HG02678 (cell line): ENCODE data around the gene TINAGL1.

Experiments used
- ATAC-seq: cut with Tn5 transposase; IDR thresholded peaks from one replicate; pipeline ENCODE4 v1.9.1; 2021; ENCODE audit warnings: mild to moderate bottlenecking, moderate library complexity; ENCODE audit not compliant: unreplicated experiment

The TINAGL1 gene

GRCh38 chr1:31576201-31576669, at the start of gene TINAGL1:
TINAGL1 (plus strand) TSS chr1:31576515; CDS start chr1:31577149, 634 bp downstream.
- no peak for ATAC-seq

DNA sequence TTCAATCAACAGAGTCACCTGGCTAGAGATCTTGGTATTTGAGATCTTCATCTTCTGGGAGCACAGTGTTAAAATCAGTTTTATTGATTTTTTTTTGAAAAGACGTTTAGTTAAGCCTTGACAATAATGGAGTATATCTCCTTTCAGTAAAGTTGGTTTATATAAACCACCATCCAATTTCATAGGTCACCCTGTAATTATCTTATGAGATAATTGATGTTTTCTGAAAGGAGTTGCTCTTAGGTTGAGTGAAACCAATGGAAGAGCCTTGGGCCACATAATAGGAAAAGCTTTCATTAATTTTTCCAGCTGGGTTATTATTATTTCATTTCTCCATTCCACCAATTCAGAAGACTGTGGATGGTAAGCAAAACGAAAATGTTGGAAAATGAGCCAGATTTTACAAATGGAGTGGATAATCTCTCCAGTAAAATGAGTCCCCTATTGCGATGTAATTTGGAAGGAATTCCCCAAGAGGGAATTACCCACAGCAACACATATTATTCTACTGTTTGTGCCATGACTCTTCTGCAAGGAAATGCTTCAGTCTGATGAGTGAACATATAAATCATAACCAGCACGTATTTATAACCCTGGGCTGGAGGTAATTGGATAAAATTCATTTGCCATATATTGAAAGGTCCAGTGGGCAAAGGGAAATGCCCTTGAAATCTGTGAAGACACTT, 46.2 kb upstream of the TINAGL1 start:
- ATAC-seq: no peak

DNA sequence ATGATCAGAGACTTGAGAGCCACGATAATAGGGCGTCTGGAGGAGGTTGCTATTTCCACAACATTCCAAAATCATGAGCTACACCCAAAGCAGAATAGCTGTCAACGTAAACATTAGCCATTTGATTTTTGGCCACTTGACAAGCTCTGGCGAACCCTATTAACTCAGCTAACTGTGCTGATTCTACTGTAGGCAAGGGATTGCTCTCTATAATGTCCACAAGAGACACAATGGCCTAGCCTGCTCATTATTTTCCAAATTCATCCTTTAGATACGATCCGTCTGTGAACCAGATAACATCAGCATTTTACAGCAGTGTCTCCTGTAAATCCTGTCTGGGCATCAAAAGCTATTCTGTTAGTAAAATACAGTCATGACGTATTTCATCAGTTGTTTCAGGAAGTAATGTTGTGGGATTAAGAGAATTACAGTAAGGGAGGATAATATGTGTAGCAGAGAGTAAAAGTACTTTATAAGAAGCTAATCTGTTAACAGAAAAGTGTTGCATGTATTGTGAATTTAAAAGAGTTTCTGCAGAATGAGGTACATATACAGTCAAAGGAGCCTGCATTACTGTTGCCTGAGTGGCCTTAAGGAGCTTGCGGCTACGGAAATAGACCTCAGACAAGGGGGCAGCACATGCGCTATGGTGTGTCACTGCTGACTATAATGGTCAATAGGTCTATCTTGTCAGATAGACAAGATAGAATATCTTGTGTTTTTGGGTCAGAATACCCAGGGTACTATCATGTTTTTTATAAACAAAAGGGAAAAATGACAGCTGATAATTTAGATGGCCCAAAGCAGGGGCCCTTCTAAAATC, 44.9 kb upstream of the TINAGL1 start:
- no peak for ATAC-seq

DNA sequence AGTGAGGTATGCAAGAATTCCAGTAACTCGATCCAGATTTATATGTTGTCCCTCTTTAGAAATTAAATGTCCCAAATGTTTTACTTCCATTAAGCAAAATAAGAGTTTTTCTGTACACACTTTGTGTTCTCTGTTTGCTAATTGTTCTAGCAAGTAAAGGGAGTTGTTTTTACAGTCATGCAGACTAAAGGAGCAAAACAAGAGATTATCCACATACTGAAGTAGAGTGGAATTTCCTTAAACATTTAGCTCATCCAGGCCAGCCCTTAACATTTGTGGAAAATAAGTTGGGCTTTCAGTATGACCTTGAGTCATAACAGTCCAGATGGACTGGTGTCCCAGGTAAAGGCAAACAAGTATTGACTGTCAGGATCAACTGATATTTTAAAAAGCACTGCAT, 44.1 kb upstream of the TINAGL1 start:
- ATAC-seq: no peak

GRCh38 chr1:31535561-31535960, 40.8 kb upstream of the TINAGL1 start:
- ATAC-seq: no peak

DNA sequence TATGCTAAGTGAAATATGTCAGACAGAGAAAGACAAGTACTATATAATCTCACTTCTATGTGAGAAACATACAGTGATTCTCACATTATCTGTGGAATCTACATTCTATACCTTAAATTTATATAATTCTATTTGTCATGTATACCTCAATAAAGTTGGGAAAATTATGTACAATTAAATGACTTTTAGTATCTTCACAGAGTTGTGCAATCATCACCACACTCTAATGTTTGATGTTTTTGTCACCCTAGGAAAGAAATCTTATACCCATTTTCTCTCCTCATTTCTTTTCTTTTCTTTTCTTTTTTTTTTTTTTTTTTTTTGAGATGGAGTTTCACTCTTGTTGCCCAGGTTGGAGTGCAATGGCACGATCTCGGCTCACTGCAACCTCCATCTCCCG, 37.0 kb upstream of the TINAGL1 start:
- no peak for ATAC-seq

GRCh38 chr1:31541194-31541593, 35.1 kb upstream of the TINAGL1 start:
- no peak for ATAC-seq

DNA sequence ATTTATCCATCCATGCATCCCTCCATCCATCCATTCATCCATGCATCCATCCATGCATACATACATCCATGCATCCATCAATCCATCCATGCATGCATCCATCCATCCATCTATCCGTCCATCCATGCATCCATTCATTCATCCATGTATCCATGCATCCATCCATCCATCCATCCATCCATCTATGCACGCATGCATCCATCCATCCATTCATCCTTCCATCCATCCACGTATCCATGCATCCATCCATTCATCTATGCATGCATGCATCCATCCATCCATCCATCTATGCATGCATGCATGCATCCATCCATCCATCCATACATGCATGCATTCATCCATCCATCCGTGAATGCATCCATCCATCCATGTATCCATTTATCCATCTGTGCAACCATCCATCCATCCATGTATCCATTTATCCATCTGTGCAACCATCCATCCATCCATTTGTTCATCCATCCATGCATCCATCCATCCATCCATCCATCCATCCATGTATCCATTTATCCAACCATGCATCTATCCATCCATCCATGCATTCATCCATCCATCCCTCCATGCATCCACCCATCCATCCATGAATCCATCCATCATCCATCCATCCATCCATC, 30.3 kb upstream of the TINAGL1 start:
- no peak for ATAC-seq

GRCh38 chr1:31548534-31548906, 27.8 kb upstream of the TINAGL1 start:
- ATAC-seq: no peak

GRCh38 chr1:31548907-31549808, 27.2 kb upstream of the TINAGL1 start:
- ATAC-seq: peak; percentile 74

GRCh38 chr1:31549809-31550620, 26.3 kb upstream of the TINAGL1 start:
- no peak for ATAC-seq

DNA sequence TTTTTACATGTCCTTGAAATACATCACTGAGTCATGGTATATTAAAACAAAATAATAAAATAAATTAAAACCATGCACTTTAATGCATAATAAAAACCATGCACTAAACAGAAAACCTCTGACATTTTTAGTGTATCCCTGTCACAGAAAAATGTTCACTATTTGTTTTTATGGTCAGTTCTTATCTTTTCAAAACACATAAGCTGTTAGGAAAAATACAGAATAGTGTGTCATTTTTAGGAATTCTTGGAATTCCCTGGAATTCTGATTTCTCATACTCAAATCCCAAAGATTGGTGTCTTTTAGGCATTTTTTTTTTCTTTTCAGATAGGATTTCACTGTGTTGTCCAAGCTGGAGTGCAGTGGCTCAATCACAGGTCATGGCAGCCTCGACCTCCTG, 25.1 kb upstream of the TINAGL1 start:
- no peak for ATAC-seq

DNA sequence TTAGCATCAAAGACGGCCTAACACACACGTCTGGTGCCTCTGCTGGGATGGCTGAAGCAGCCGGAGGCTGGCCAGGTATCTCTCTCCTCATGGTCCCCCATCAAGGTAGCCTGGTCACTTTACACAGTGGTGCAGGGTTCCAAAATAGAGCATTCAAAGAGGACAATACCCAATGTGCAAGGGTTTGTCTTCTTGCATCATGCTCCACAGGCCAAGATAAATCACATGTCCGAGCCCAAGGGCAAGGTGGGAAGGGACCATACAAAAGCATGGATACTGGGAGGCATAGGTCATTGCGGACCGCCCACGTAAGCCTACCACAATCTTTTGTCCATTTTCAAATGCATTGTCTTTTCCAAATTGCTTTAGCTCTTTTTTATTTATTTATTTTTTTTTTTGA, 23.8 kb upstream of the TINAGL1 start:
- no peak for ATAC-seq

- no peak for ATAC-seq
These were observed 19.8 kb upstream of the TINAGL1 start for GRCh38 chr1:31556481-31557006.

- ATAC-seq: no peak
These were observed 16.6 kb upstream of the TINAGL1 start for GRCh38 chr1:31559715-31560114.

DNA sequence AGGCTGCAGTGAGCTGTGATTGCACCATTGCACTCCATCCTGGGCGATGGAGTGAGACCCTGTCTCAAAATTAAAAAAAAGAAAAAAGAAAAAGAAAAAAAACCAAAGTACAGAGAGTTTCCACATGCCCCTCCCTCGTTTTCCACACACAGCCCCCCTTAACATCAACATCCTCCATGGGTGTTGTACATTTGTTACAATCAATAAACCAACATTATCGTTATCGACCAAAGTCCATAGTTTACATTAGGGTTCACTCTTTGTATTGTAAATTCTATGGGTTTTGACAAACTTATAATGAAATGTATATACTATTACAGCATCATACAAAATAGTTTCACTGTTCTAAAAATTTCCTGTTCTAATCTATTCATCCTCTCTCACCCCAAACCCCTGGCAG, 15.9 kb upstream of the TINAGL1 start:
- no peak for ATAC-seq

DNA sequence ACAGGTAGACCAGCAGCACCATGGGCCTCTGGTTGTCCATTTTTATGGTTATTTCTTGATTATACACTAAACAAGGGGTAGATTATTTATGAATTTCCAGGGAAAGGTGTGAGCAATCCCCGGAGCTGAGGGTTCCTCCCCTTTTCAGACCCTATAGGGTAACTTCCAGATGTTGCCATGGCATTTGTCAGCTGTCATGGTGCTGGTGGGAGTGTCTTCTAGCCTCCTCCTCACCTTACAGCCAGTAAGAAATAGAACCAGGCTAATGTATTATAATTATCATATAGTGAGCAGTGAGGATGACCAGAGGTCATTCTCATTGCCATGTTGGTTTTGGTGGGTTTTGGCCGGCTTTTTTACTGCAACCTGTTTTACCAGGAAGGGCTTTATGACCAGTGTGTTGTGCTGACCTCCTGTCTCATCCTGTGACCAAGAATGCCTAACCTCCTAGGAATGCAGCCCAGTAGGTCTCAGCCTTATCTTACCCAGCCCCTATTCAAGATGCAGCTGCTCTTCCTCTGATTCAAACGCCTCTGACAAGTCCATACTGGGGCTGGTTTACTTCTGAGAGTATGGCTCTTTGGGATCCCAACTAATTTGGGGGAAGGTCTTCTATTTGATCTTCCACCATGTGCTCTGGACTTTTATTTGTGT, 13.5 kb upstream of the TINAGL1 start:
- no peak for ATAC-seq

- no peak for ATAC-seq
These were observed 11.7 kb upstream of the TINAGL1 start for GRCh38 chr1:31564606-31564989.

DNA sequence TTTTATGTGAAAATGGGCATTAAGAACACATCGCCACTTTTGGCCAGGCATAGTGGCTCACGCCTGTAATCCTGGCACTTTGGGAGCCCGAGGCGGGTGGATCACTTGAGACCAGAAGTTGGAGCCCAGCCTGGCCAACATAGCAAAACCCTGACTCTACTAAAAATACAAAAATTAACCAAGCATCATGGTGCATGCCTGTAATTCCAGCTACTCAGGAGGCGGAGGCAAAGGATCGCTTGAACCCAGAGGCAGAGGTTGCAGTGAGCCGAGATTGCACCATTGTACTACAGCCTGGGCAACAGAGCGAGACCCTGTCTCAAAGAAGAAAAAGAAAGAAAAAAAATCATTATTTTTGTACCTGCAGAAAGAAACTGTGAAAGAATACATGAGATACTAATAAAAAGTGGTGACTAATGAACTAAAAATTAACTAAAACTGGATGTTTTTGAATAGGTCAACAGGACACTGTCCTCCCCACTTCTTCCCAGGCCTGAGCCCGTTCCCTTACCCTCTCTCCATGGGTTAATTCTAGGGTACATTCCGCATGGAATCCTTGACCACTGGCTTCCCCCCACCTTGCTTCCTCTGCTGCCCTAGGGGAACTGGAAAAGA, 8.3 kb upstream of the TINAGL1 start:
- no peak for ATAC-seq
